Progenitor cell of endocrine pancreas (in vitro differentiated cells): ENCODE data around the gene ACYP2. TPM values are rescaled to one million over a fixed set of nuclear protein-coding genes. Genes with fewer than 3 reads are reported as not detected.

Experiments
- DNase-seq: peaks from one replicate; pipeline ENCODE4 v3.0.0; 2021; ENCODE audit warnings: low spot score; ENCODE audit not compliant: unreplicated experiment
- H3K27ac Mint-ChIP-seq: 2 replicates; pipeline ENCODE4 v1.8.0; 2021; ENCODE audit warnings: mild to moderate bottlenecking, moderate library complexity, mixed read lengths
- H3K27me3 Mint-ChIP-seq: 2 replicates; pipeline ENCODE4 v1.8.0; 2021; ENCODE audit warnings: mixed read lengths
- H3K36me3 Mint-ChIP-seq: 2 replicates; pipeline ENCODE4 v1.8.0; 2022; ENCODE audit warnings: mixed read lengths; ENCODE audit not compliant: insufficient read depth
- H3K4me1 Mint-ChIP-seq: 2 replicates; pipeline ENCODE4 v1.8.0; 2021; ENCODE audit warnings: low read depth, mixed read lengths
- H3K4me3 Mint-ChIP-seq: 2 replicates; pipeline ENCODE4 v1.8.0; 2021; ENCODE audit warnings: low read depth, mild to moderate bottlenecking, moderate library complexity, mixed read lengths
- H3K9me3 Mint-ChIP-seq: 2 replicates; pipeline ENCODE4 v1.8.0; 2021; ENCODE audit warnings: low read depth, mixed read lengths
- CTCF ChIP-seq: fragments of 200-600 bp; sonication (generic); IDR thresholded peaks from one replicate; pipeline ENCODE4 v1.5.0; 2021; ENCODE audit warnings: antibody characterized with exemption, mild to moderate bottlenecking; ENCODE audit not compliant: unreplicated experiment
- total RNA-seq: library from RNA; stranded (reverse); gene quantifications from 2 replicates; pipeline ENCODE4 v1.2.1, GENCODE V29; 2021

ACYP2 gene
- total RNA-seq, 1 donor from 2014 or later, result 8.6 TPM

GRCh38 chr2:54183281-54183680, 67.9 kb downstream of the ACYP2 start:
- H3K27ac Mint-ChIP-seq, result no peak overlapping the region
- no peak for DNase-seq
- no peaks in the 10 kb centered on the region for H3K36me3 Mint-ChIP-seq
- H3K4me3 Mint-ChIP-seq, result no peak overlapping the region
- TF ChIP-seq CTCF, result no peak
- H3K27me3 Mint-ChIP-seq, result no peaks in the 10 kb centered on the region
- no peaks in the 10 kb centered on the region for H3K9me3 Mint-ChIP-seq
- no peaks in the 10 kb centered on the region for H3K4me1 Mint-ChIP-seq

GRCh38 chr2:54183972-54184371, 68.6 kb downstream of the ACYP2 start:
- DNase-seq, result no peak
- Mint-ChIP-seq H3K9me3 (no peaks in the 10 kb centered on the region), H3K27me3 (no peaks in the 10 kb centered on the region), H3K36me3 (no peaks in the 10 kb centered on the region), H3K4me3 (no peak overlapping the region), H3K27ac (no peak overlapping the region), H3K4me1 (no peaks in the 10 kb centered on the region)
- no peak for TF ChIP-seq CTCF

- no peaks in the 10 kb centered on the region for H3K4me1 Mint-ChIP-seq
- no peak for TF ChIP-seq CTCF
- DNase-seq, result no peak
- H3K27ac Mint-ChIP-seq, result no peak overlapping the region
- no peaks in the 10 kb centered on the region for H3K9me3 Mint-ChIP-seq
- H3K36me3 Mint-ChIP-seq, result no peaks in the 10 kb centered on the region
- no peak overlapping the region for H3K4me3 Mint-ChIP-seq
- H3K27me3 Mint-ChIP-seq, result no peaks in the 10 kb centered on the region
Observed at GRCh38 chr2:54185105-54185504, 69.7 kb downstream of the ACYP2 start.

- no peaks in the 10 kb centered on the region for H3K36me3 Mint-ChIP-seq
- no peak overlapping the region for H3K4me3 Mint-ChIP-seq
- peaks cover 2% of the 10 kb centered on the region for H3K4me1 Mint-ChIP-seq
- H3K27ac Mint-ChIP-seq, result no peak overlapping the region
- no peaks in the 10 kb centered on the region for H3K27me3 Mint-ChIP-seq
- no peaks in the 10 kb centered on the region for H3K9me3 Mint-ChIP-seq
- no peak for DNase-seq
- no peak for TF ChIP-seq CTCF
Observed at GRCh38 chr2:54187331-54187730, 71.9 kb downstream of the ACYP2 start.

GRCh38 chr2:54189539-54189938, 74.1 kb downstream of the ACYP2 start:
- H3K9me3 Mint-ChIP-seq, result no peaks in the 10 kb centered on the region
- DNase-seq, result no peak
- TF ChIP-seq CTCF, result no peak
- H3K36me3 Mint-ChIP-seq, result no peaks in the 10 kb centered on the region
- no peak overlapping the region for H3K27ac Mint-ChIP-seq
- H3K27me3 Mint-ChIP-seq, result no peaks in the 10 kb centered on the region
- no peak overlapping the region for H3K4me3 Mint-ChIP-seq
- peaks cover 2% of the 10 kb centered on the region for H3K4me1 Mint-ChIP-seq
